Endothelial cell of umbilical vein (primary cell): ENCODE data around the gene TSPAN18. TPM values are rescaled to one million over a fixed set of nuclear protein-coding genes. Genes with fewer than 3 reads are reported as not detected.

Source experiments
- BruUV-seq: library from RNA; stranded (reverse); fragments of 400-500 nt; replicated peaks from 2 replicates; lab custom pipeline; 2021; lab: Mats Ljungman, UMichigan
- CTCF ChIA-PET: fragments of 300-600, 350-600 bp; sonication (Branson Sonifier 250); formaldehyde crosslinking; loops from one replicate; lab custom pipeline; 2021; ENCODE audit warnings: antibody characterized with exemption, inconsistent platforms; lab: Charles Lee
- POLR2A ChIA-PET: fragments of 300-600, 350-600 bp; sonication (Branson Sonifier 250); formaldehyde crosslinking; loops from one replicate; lab custom pipeline; 2021; ENCODE audit warnings: antibody characterized with exemption, inconsistent platforms; lab: Charles Lee
- DNase-seq: peaks from one replicate; pipeline ENCODE4 v3.0.0-alpha.2; 2011; ENCODE audit warnings: low read depth, low spot score
- FAIRE-seq: peaks from 2 replicates; lab custom pipeline; 2011; peaks lifted over from hg19 to GRCh38; lab: Jason Lieb, UNC
- H2AFZ ChIP-seq: 2 replicates; pipeline ENCODE4 v1.6.0; 2012; ENCODE audit warnings: low read depth, low read length, control low read depth, inconsistent platforms
- H3K27ac ChIP-seq: 2 replicates; pipeline ENCODE4 v1.5.1; 2011; ENCODE audit warnings: low read depth, mild to moderate bottlenecking, control low read depth, low read length, moderate library complexity; ENCODE audit not compliant: insufficient read depth
- H3K27me3 ChIP-seq, 2 experiments: 2 replicates each; pipeline versions ENCODE4 v1.6.0 to v1.6.1; 2011; ENCODE audit warnings: low read length in 2 of 2, mixed read lengths in 1 of 2; ENCODE audit not compliant: control insufficient read depth in 2 of 2, insufficient read depth in 2 of 2
- H3K36me3 ChIP-seq, 2 experiments: 2 replicates in 1 of 2; 3 replicates in 1 of 2; pipeline ENCODE4 v1.5.1; 2011; ENCODE audit warnings: low read length in 2 of 2, mild to moderate bottlenecking in 1 of 2, moderate library complexity in 1 of 2; ENCODE audit not compliant: control insufficient read depth in 2 of 2, insufficient read depth in 2 of 2; ENCODE audit errors: extremely low read depth in 1 of 2
- H3K4me1 ChIP-seq: 3 replicates; pipeline ENCODE4 v1.5.1; 2011; ENCODE audit warnings: mild to moderate bottlenecking, low read length; ENCODE audit not compliant: control insufficient read depth, insufficient read depth; ENCODE audit errors: extremely low read depth
- H3K4me2 ChIP-seq: 2 replicates; pipeline ENCODE4 v1.6.1; 2011; ENCODE audit warnings: low read length, control low read depth, mixed read lengths; ENCODE audit not compliant: insufficient read depth
- H3K4me3 ChIP-seq, 3 experiments: fragments of 200-600 bp in 1 of 3; sonication (generic), shearing (Covaris generic) in 1 of 3; replicated peaks in 1 of 3; 2 replicates each; pipeline ENCODE4 v1.5.1; 2011 to 2016; ENCODE audit warnings: control low read depth in 3 of 3, low read length in 3 of 3, mild to moderate bottlenecking in 2 of 3, inconsistent platforms in 1 of 3, low read depth in 1 of 3, moderate library complexity in 1 of 3; ENCODE audit not compliant: insufficient read depth in 1 of 3
- H3K79me2 ChIP-seq: 2 replicates; pipeline ENCODE4 v1.6.0; 2012; ENCODE audit warnings: low read length, inconsistent platforms; ENCODE audit not compliant: control insufficient read depth, insufficient read depth
- H3K9ac ChIP-seq: replicated peaks from 2 replicates; pipeline ENCODE3; 2011; ENCODE audit warnings: low read length, control low read depth; ENCODE audit not compliant: insufficient read depth; ENCODE audit errors: extremely low read depth
- H3K9me1 ChIP-seq: replicated peaks from 3 replicates; pipeline ENCODE4 v1.6.0; 2011; ENCODE audit warnings: mild to moderate bottlenecking, low read length; ENCODE audit not compliant: control insufficient read depth, insufficient read depth; ENCODE audit errors: extremely low read depth
- H3K9me3 ChIP-seq: replicated peaks from 2 replicates; pipeline ENCODE4 v1.5.1; 2012; ENCODE audit warnings: low read length, inconsistent platforms; ENCODE audit not compliant: control insufficient read depth, insufficient read depth
- H4K20me1 ChIP-seq: replicated peaks from 2 replicates; pipeline ENCODE3; 2011; ENCODE audit warnings: mild to moderate bottlenecking, low read length; ENCODE audit not compliant: control insufficient read depth, insufficient read depth; ENCODE audit errors: extremely low read depth
- EZH2 ChIP-seq: IDR thresholded peaks from 2 replicates; pipeline ENCODE4 v1.6.1; 2012; ENCODE audit warnings: borderline replicate concordance, low read depth, mild to moderate bottlenecking, moderate library complexity, low read length, inconsistent platforms; ENCODE audit not compliant: severe bottlenecking
- FOS ChIP-seq: IDR thresholded peaks from 2 replicates; pipeline ENCODE4 v1.6.1; 2011; ENCODE audit warnings: mild to moderate bottlenecking, low read length, moderate library complexity, borderline replicate concordance; ENCODE audit not compliant: insufficient read depth
- GATA2 ChIP-seq: IDR thresholded peaks from 2 replicates; pipeline ENCODE4 v1.7.0; 2011; ENCODE audit warnings: low read depth, mild to moderate bottlenecking, moderate library complexity, mixed read lengths, low read length; ENCODE audit not compliant: insufficient read length, insufficient read depth
- JUN ChIP-seq: IDR thresholded peaks from 2 replicates; pipeline ENCODE4 v1.6.1; 2011; ENCODE audit warnings: borderline replicate concordance, low read depth; ENCODE audit not compliant: insufficient read length, insufficient read depth
- MYC ChIP-seq: IDR thresholded peaks from one replicate; pipeline ENCODE4 v1.6.1; 2011; ENCODE audit warnings: mild to moderate bottlenecking, low read depth, low read length
- POLR2A ChIP-seq: IDR thresholded peaks from 2 replicates; pipeline ENCODE4 v1.6.1; 2012; ENCODE audit warnings: low read depth, mild to moderate bottlenecking, control low read depth, low read length
- POLR2AphosphoS5 ChIP-seq: IDR thresholded peaks from 2 replicates; pipeline ENCODE4 v1.6.1; 2012; ENCODE audit warnings: low read depth, mild to moderate bottlenecking, control low read depth, low read length, moderate library complexity; ENCODE audit not compliant: insufficient read depth
- dilution Hi-C: fragments of 300-500 bp; cut with MboI; formaldehyde crosslinking; loops from one replicate; pipeline ENCODE4 v1.15.0; 2019; ENCODE audit warnings: low sequenced_read_pairs; ENCODE audit not compliant: extremely low pct_ligation_motif_present
- intact Hi-C: fragments of 100-400 bp; cut with micrococcal nuclease; formaldehyde crosslinking; loops from one replicate; pipeline ENCODE4 v1.10.0; 2022
- polyA plus RNA-seq, 4 experiments: library from polyadenylated mRNA; depleted of rRNA in 3 of 4; stranded (reverse) in 3 of 4; unstranded in 1 of 4; fragments of >200 nt; gene quantifications; 2 replicates each; pipeline versions ENCODE4 v1.2.1 to v1.2.3, GENCODE V29; 2011 to 2012; ENCODE audit warnings: missing spikeins in 1 of 4
- total RNA-seq: library from RNA; stranded (reverse); gene quantifications from 2 replicates; pipeline ENCODE4 v1.2.3, GENCODE V29; 2021
- TF ChIP-seq, protein P1 (sequence below), 2 donors: IDR thresholded peaks; 1 replicate in 1 of 2; 2 replicates in 1 of 2; pipeline ENCODE4 v1.5.1; 2011; ENCODE audit warnings: low read length in 2 of 2, mild to moderate bottlenecking in 2 of 2, moderate library complexity in 2 of 2, control low read depth in 1 of 2, inconsistent platforms in 1 of 2, low read depth in 1 of 2; ENCODE audit not compliant: insufficient read depth in 1 of 2; ENCODE audit errors: extremely low read depth in 1 of 2
- TF ChIP-seq, protein P2 (sequence below): IDR thresholded peaks from 2 replicates; pipeline ENCODE4 v1.6.1; 2011; ENCODE audit not compliant: insufficient read depth, insufficient read length

TSPAN18 gene
- total and polyA plus RNA-seq, 2 donors (not counting 3 experiments of a cell fraction or from before 2014, with no cell fraction given), result 32.2 to 118 TPM

DNA sequence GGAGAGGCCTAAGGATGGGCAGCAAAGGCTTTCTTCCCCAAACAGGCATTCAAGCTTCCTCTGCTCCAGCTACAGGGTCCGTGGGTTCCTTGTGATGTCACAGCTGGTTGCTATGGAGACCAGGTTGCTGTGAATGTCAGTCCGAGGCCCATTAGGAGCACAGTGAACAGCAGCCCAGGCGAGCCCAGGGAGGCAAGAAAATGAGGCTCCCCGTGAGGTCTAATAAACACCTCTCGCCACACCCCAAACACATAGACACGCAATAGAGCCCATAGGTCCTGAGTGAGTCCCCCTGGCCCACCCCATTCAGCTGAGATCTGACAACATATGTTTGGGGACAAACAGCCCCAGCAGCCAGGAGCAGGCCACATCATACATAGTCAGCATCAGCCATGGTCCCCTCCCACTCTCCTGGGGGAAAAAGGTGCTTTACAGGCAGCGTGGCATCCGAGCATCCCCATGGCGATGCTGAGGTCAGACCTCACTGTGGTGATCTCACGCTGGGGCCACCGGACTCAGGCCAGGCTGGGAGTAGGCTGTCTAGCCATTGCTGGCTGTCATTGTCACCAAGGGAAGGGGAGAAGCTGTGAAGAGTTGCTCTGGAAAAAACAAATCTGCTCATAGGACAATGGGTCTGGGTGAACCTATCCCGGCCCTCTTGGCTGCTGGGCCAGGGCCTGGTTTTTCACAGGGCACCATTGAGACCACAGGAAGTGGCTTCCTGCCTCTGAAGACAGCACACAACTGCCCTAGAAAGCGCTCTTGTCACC is 247.1 kb downstream of the TSPAN18 start:
- FAIRE-seq (no peak), DNase-seq (no peak)
- H3K4me1 ChIP-seq, result peaks cover 19% of the 10 kb centered on the region
- H3K9ac ChIP-seq, result no peak overlapping the region
- H3K79me2 ChIP-seq, result no peaks in the 10 kb centered on the region
- H3K27me3 ChIP-seq, result peaks cover 0 to 3% of the 10 kb centered on the region in 2 experiments
- H3K4me2 ChIP-seq, result no peak overlapping the region
- BruUV-seq, result no TSS peak
- H3K4me3 ChIP-seq, result no peak overlapping the region
- intact Hi-C loops (no loop called here), dilution Hi-C loops (no loop called here)
- no peaks in the 10 kb centered on the region for H4K20me1 ChIP-seq
- no peak overlapping the region for H3K27ac ChIP-seq
- TF ChIP-seq POLR2A (no peak), GATA2 (no peak), MYC (no peak), FOS (no peak), JUN (no peak), EZH2 (no peak), POLR2AphosphoS5 (no peak)
- TF ChIP-seq, protein P1, sequence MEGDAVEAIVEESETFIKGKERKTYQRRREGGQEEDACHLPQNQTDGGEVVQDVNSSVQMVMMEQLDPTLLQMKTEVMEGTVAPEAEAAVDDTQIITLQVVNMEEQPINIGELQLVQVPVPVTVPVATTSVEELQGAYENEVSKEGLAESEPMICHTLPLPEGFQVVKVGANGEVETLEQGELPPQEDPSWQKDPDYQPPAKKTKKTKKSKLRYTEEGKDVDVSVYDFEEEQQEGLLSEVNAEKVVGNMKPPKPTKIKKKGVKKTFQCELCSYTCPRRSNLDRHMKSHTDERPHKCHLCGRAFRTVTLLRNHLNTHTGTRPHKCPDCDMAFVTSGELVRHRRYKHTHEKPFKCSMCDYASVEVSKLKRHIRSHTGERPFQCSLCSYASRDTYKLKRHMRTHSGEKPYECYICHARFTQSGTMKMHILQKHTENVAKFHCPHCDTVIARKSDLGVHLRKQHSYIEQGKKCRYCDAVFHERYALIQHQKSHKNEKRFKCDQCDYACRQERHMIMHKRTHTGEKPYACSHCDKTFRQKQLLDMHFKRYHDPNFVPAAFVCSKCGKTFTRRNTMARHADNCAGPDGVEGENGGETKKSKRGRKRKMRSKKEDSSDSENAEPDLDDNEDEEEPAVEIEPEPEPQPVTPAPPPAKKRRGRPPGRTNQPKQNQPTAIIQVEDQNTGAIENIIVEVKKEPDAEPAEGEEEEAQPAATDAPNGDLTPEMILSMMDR (IDR thresholded peaks at IDR 0.05; ENCODE audit: extremely low read depth in 1 of 2, insufficient read depth in 1 of 2, low read depth in 1 of 2, low read length in 2 of 2), result no peak
- TF ChIP-seq, protein P2, sequence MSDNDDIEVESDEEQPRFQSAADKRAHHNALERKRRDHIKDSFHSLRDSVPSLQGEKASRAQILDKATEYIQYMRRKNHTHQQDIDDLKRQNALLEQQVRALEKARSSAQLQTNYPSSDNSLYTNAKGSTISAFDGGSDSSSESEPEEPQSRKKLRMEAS, result no peak
- H3K9me1 ChIP-seq, result no peaks in the 10 kb centered on the region
- H3K9me3 ChIP-seq, result no peaks in the 10 kb centered on the region
- ChIA-PET CTCF (no interaction called here), POLR2A (no interaction called here)
- H2AFZ ChIP-seq, result no peak overlapping the region
- no peaks in the 10 kb centered on the region for H3K36me3 ChIP-seq
